HG03439 (cell line): ENCODE data around the gene GMPR.
"Not testable (repeated sequence)": the region's sequence is repeated elsewhere in the genome, so short reads cannot be mapped to it uniquely, and the experiment has no call there.

Experiments used
- ATAC-seq: cut with Tn5 transposase; IDR thresholded peaks from one replicate; pipeline ENCODE4 v1.9.1; 2021; ENCODE audit warnings: mild to moderate bottlenecking, moderate library complexity; ENCODE audit not compliant: unreplicated experiment

GMPR gene

GRCh38 chr6:16244869-16245451 is 6.6 kb downstream of the GMPR start:
- no peak for ATAC-seq

GRCh38 chr6:16248271-16248853 is 10.0 kb downstream of the GMPR start:
- ATAC-seq = no peak

DNA sequence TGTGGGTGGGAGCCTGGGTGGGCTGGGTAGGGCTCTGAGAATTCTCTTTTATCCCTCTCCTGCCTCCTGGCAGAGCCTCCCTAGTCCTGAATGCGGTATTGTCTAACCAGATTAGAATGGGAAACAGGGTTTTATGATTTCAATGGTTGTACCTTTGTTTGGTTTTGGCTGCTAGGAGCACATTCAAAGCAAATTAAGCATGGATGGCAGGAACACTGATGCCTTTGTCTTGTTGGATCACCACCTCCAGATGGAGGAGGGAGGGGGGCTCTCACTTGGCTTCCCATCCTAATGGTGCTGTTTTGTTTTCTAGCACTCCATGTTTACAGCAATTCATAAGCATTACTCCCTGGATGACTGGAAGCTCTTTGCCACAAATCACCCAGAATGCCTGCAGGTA is 11.6 kb downstream of the GMPR start:
- no peak for ATAC-seq

GRCh38 chr6:16251706-16252105 is 13.3 kb downstream of the GMPR start:
- ATAC-seq = no peak

DNA sequence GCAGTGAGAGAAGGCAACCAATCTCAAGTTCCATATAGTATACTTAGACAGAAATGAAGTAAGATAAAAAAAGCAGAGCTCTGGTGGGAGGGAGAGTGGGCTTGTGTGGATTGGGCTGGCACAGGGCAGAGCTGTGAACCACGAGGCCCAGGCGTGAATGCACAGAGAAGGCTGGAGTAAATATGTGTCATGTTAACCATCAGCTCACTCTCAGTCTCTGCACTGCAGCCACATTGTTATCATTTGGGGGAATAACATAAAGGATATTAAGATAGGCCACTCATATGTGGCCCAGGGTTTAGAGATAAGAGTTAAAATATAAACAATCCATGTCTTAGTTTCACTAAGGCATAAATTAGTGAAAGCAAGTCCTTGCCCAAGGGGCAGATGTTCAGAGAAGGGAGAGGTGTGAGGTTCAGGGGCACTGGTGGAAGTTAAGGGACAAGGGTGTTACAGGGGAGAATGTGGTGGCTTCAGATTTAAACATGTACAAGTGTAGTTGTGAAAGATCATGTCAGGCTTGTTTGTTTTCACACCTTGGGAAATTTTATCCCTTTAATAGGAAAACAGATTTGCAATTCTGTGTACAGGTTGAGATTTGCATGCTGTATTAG is 14.4 kb downstream of the GMPR start:
- no peak for ATAC-seq

DNA sequence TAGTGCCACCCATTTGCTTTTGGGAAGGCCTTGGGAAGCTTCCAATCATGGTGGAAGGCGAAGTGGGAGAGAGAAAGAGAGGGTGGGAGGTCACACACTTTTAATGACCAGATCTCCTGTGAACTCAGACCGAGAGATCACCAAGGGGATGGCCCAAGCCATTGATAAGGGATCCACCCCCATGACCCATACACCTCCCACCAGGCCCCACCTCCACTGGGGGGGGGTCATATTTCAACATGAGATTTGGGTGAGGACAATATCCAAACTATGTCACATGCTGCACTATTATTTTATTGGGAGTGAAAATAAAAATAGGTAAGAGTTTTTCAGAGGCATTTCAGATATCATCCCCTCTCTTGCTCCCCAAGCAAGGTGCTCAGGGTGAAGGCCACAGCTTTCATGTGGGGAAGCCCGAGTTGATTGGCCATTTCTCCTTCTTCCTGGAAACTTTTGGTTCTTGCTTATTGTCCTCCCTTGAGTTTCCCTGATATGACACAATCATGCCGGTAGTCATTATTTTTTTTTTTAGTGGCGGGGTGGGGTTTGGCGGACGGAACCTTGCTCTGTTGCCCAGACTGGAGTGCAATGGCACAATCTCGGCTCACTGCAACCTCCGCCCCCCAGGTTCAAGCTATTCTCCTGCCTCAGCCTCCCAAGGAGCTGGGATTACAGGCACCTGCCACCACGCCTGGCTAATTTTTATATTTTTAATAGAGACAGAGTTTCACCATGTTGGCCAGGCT is 15.2 kb downstream of the GMPR start:
- ATAC-seq = no peak

- no peak for ATAC-seq
Measured at GRCh38 chr6:16254535-16254934, 16.1 kb downstream of the GMPR start.

- no peak for ATAC-seq
Measured at GRCh38 chr6:16256781-16257180, 18.4 kb downstream of the GMPR start.

DNA sequence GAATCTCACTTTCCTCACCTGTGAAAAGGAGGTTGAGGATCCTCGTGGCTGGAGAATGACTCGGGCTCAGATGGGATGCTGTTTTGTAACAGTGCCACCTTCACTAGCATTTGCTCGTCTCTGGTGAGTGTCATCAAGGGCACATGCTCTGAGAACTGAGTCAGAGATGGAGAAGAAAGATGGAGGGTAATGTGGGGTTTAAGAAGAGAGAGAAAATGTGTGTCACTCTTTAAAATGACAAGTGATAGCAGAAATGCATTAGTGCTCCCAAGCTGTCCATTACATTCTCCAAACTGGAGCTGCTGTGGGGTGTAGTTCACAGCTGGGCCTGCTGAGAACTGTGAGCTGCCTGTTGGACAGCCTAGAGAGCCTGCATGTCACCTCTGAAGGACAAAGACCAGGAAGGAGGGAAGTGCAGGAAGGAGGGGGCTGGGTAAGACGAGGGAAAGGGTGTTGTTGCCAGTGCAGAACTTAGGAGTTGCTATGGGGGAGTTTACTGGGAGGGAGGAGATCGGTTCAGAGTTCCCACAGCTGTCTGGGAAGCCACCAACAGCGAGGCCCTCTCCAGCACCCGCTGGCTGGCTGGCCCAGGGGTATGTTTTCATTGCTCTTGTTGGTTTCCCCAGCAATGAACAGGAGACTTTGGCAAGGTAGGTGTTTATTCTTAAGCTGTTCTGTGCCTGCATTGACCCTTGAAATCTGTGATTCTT is 19.8 kb downstream of the GMPR start:
- ATAC-seq = no peak

GRCh38 chr6:16258709-16259075 is 20.3 kb downstream of the GMPR start:
- no peak for ATAC-seq

DNA sequence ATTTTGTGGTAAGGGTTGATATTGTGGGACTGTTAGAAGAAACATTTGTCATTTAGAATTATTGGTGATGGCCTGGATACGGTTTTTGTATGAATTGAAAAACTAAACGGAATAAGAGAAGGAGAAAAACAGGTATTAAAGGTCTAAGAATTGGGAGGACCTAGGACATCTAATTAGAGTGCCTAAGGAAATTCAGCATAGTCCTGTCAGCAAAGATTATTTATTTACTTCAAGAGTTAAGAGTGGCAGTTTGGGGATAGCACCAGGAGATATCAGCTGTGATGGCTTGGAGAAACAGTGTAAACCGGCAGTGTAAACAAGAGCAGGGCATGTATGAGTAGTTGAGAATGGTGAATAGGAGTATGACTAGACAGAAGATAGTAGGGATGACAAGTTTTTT is 21.2 kb downstream of the GMPR start:
- ATAC-seq = not testable (repeated sequence)

DNA sequence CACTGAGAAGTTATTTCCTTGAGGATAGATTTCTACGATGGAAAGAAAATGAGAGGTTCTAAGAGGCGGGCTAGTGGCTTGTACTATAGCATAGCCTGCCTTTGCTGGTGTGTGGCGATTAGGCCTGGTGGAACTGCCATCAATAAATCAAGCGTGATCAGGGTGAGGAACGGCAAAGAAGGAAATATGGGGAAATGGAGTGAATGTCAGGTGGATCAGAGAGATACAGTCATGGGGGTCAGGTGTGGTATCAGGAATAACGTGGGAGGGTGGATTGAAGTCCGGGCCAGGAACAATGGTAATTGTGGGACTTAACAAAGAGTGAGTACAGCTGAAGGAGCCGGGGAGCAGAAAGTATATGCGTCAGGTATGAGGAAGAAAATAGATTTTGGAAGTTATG is 22.2 kb downstream of the GMPR start:
- not testable (repeated sequence) for ATAC-seq

DNA sequence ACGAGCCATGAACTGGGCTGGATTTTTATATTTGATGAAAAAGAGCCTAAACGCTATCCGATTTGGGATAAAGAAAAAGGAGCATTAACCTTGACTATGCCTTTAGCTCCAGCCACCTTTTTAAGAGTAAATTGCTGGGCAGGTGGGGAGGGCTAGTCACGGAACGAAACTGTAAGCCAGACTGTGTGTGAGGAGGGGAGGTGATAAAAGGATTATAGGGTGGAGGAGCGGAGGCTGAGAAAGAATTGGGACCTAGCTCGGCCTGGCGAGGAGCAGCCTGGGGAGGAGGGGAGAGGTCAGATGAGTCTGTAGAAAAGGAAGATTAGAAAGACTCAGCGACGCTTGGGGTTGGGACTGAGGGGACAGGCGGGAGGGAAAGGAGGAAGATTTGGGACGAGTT is 24.4 kb downstream of the GMPR start:
- not testable (repeated sequence) for ATAC-seq

- not testable (repeated sequence) for ATAC-seq
Measured at GRCh38 chr6:16263464-16264099, 25.2 kb downstream of the GMPR start.

GRCh38 chr6:16264785-16265184 is 26.4 kb downstream of the GMPR start:
- no peak for ATAC-seq

- no peak for ATAC-seq
Measured at GRCh38 chr6:16265351-16266341, 27.3 kb downstream of the GMPR start.

DNA sequence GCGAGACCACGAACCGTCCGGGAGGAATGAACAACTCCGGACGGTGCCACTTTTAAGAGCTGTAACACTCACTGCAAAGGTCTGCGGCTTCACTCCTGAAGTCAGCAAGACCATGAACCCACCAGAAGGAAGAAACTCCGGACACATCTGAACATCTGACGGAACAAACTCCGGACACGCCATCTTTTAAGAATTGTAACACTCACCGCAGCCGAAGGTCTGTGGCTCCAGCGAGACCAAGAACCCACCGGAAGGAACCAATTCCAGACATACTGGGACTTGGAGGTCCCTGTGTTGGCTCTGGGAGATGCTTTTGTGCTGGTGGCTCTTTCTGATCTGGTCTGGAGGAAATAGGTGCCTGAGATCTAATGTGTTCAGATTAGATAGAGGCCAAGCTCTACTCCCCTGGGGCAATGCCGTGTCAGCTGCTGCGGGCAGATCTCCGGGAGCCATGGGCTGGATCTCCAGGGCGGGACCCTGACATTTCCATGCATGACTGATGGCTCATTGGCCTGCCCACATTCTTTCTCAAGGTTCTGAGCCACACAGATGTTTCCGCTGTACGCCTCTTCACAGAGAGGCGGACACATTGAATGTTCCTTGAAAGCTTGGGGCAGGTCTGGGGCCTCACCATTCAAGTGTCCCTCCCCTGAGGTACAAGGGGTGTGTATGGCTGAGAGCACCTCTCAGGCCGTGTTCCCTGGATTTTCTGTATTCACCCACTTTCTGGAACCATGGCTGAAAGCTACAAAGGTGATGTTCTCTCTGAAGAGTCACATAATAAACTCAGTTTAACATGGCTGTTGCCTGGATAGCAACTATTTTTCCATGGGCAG is 29.3 kb downstream of the GMPR start:
- ATAC-seq = no peak

GRCh38 chr6:16269442-16270070 is 31.2 kb downstream of the GMPR start:
- not testable (repeated sequence) for ATAC-seq
